H1 (cell line): Measurements from ENCODE around the gene DMXL1. TPM values are rescaled to one million over a fixed set of nuclear protein-coding genes. Genes with fewer than 3 reads are reported as not detected.

Experiments
- BCL11A ChIP-seq, 2 experiments: IDR thresholded peaks; one replicate each; pipeline ENCODE4 v1.6.1; 2011; ENCODE audit warnings: low read depth in 2 of 2, low read length in 2 of 2, mild to moderate bottlenecking in 2 of 2
- BRCA1 ChIP-seq: IDR thresholded peaks from 2 replicates; pipeline ENCODE4 v1.6.1; 2012; ENCODE audit warnings: low read depth, low read length, improper control_type of control experiment
- CBX8 ChIP-seq: fragments of 300-800, 300-1000 bp; sonication (generic); IDR thresholded peaks from 2 replicates; pipeline ENCODE4 v1.7.1; 2016; ENCODE audit warnings: low read depth, low read length, borderline replicate concordance
- CHD1 ChIP-seq: IDR thresholded peaks from 2 replicates; pipeline ENCODE4 v1.6.1; 2012; ENCODE audit warnings: low read depth, low read length, improper control_type of control experiment
- RAD21 ChIP-seq, 2 experiments: IDR thresholded peaks in 1 of 2; conservative IDR thresholded peaks in 1 of 2; 2 replicates each; pipeline ENCODE4 v1.6.1; 2011; ENCODE audit warnings: low read depth in 2 of 2, low read length in 2 of 2, improper control_type of control experiment in 1 of 2, inconsistent platforms in 1 of 2, mild to moderate bottlenecking in 1 of 2, moderate library complexity in 1 of 2
- SAP30 ChIP-seq: fragments of 300-600 bp; sonication (generic); IDR thresholded peaks from 2 replicates; pipeline ENCODE4 v1.7.1; 2012; ENCODE audit warnings: low read length, moderate library complexity, mild to moderate bottlenecking, inconsistent platforms; ENCODE audit not compliant: insufficient read depth, insufficient replicate concordance
- SP4 ChIP-seq: IDR thresholded peaks from 2 replicates; pipeline ENCODE4 v1.6.1; 2012; ENCODE audit warnings: low read length, inconsistent platforms
- polyA plus RNA-seq, 7 experiments: library from polyadenylated mRNA; depleted of rRNA in 3 of 7; stranded (reverse) in 5 of 7; unstranded in 2 of 7; fragments of >200 nt in 5 of 7; fragments of 200-250 nt in 2 of 7; gene quantifications; 1 replicate in 5 of 7; 2 replicates in 1 of 7; 4 replicates in 1 of 7; pipeline versions ENCODE4 v1.2.1 to v1.2.3, GENCODE V29; 2011 to 2013; ENCODE audit warnings: missing spikeins in 2 of 7, mixed read lengths in 2 of 7
- total RNA-seq: library from RNA; stranded (reverse); fragmentation: NEBNext Ultra II Directional; extraction: Animal tissue kit (Norgen Biotek cat#: 25700); gene quantifications from 2 replicates; pipeline ENCODE4 v1.2.1, GENCODE V29; 2021
- TF ChIP-seq, protein P1 (sequence below): fragments of 300-600 bp; sonication (generic); IDR thresholded peaks from 2 replicates; pipeline ENCODE4 v1.7.1; 2012; ENCODE audit warnings: low read length, moderate library complexity, mild to moderate bottlenecking, inconsistent platforms; ENCODE audit not compliant: insufficient replicate concordance

The DMXL1 gene
- total and polyA plus RNA-seq, 2 of the 8 experiments (the other 6 are each of a cell fraction or from before 2014, with no cell fraction given), result 10.1 to 43.9 TPM

DNA sequence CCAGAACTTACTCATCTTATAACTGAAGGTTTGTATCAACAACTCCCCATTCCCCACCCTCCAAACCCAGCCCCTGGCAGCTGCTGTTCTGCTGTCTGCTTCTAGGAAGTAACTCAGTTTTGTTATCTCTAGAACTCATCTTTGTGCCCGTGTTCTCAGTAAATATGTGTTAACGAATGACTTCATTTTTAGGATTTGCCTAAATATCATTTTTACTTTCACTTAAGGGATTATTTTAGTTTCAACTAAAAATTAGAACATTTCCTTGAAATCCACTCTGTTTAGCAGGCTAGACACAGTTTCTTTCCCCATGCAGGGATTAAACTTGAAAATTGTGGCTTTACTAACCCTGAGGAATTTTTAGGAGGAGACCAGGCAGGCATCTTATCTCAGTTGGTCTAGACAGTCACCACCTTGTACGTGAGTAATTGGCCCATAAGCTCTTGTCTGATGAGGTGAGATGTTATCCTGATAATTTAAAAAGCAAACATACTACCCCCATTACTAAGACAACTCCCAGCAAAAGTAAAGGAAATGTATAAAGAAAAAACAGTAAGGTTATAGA is 216.7 kb downstream of the DMXL1 start (continued):
- TF ChIP-seq, protein P1, sequence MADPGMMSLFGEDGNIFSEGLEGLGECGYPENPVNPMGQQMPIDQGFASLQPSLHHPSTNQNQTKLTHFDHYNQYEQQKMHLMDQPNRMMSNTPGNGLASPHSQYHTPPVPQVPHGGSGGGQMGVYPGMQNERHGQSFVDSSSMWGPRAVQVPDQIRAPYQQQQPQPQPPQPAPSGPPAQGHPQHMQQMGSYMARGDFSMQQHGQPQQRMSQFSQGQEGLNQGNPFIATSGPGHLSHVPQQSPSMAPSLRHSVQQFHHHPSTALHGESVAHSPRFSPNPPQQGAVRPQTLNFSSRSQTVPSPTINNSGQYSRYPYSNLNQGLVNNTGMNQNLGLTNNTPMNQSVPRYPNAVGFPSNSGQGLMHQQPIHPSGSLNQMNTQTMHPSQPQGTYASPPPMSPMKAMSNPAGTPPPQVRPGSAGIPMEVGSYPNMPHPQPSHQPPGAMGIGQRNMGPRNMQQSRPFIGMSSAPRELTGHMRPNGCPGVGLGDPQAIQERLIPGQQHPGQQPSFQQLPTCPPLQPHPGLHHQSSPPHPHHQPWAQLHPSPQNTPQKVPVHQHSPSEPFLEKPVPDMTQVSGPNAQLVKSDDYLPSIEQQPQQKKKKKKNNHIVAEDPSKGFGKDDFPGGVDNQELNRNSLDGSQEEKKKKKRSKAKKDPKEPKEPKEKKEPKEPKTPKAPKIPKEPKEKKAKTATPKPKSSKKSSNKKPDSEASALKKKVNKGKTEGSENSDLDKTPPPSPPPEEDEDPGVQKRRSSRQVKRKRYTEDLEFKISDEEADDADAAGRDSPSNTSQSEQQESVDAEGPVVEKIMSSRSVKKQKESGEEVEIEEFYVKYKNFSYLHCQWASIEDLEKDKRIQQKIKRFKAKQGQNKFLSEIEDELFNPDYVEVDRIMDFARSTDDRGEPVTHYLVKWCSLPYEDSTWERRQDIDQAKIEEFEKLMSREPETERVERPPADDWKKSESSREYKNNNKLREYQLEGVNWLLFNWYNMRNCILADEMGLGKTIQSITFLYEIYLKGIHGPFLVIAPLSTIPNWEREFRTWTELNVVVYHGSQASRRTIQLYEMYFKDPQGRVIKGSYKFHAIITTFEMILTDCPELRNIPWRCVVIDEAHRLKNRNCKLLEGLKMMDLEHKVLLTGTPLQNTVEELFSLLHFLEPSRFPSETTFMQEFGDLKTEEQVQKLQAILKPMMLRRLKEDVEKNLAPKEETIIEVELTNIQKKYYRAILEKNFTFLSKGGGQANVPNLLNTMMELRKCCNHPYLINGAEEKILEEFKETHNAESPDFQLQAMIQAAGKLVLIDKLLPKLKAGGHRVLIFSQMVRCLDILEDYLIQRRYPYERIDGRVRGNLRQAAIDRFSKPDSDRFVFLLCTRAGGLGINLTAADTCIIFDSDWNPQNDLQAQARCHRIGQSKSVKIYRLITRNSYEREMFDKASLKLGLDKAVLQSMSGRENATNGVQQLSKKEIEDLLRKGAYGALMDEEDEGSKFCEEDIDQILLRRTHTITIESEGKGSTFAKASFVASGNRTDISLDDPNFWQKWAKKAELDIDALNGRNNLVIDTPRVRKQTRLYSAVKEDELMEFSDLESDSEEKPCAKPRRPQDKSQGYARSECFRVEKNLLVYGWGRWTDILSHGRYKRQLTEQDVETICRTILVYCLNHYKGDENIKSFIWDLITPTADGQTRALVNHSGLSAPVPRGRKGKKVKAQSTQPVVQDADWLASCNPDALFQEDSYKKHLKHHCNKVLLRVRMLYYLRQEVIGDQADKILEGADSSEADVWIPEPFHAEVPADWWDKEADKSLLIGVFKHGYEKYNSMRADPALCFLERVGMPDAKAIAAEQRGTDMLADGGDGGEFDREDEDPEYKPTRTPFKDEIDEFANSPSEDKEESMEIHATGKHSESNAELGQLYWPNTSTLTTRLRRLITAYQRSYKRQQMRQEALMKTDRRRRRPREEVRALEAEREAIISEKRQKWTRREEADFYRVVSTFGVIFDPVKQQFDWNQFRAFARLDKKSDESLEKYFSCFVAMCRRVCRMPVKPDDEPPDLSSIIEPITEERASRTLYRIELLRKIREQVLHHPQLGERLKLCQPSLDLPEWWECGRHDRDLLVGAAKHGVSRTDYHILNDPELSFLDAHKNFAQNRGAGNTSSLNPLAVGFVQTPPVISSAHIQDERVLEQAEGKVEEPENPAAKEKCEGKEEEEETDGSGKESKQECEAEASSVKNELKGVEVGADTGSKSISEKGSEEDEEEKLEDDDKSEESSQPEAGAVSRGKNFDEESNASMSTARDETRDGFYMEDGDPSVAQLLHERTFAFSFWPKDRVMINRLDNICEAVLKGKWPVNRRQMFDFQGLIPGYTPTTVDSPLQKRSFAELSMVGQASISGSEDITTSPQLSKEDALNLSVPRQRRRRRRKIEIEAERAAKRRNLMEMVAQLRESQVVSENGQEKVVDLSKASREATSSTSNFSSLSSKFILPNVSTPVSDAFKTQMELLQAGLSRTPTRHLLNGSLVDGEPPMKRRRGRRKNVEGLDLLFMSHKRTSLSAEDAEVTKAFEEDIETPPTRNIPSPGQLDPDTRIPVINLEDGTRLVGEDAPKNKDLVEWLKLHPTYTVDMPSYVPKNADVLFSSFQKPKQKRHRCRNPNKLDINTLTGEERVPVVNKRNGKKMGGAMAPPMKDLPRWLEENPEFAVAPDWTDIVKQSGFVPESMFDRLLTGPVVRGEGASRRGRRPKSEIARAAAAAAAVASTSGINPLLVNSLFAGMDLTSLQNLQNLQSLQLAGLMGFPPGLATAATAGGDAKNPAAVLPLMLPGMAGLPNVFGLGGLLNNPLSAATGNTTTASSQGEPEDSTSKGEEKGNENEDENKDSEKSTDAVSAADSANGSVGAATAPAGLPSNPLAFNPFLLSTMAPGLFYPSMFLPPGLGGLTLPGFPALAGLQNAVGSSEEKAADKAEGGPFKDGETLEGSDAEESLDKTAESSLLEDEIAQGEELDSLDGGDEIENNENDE, result no peak
- no peak for TF ChIP-seq BCL11A (IDR thresholded peaks at IDR 0.05; ENCODE audit: low read depth in 2 of 2, low read length in 2 of 2)
- no peak for TF ChIP-seq RAD21 (IDR thresholded peaks at IDR 0.05 in 1 of 2, conservative IDR thresholded peaks at IDR 0.05 in 1 of 2; ENCODE audit: low read depth in 2 of 2, low read length in 2 of 2)
- no peak for TF ChIP-seq CHD1
- no peak for TF ChIP-seq BRCA1
- TF ChIP-seq CBX8, result no peak
- TF ChIP-seq SAP30, result no peak
- TF ChIP-seq SP4, result no peak
